ENCODE data around the gene MRPL54. TPM values are rescaled to one million over a fixed set of nuclear protein-coding genes. Genes with fewer than 3 reads are reported as not detected.
"Not testable (repeated sequence)": the region's sequence is repeated elsewhere in the genome, so short reads cannot be mapped to it uniquely, and the experiment has no call there.

The MRPL54 gene
- total RNA-seq, 1 donor from 2014 or later: 27.3 TPM

DNA sequence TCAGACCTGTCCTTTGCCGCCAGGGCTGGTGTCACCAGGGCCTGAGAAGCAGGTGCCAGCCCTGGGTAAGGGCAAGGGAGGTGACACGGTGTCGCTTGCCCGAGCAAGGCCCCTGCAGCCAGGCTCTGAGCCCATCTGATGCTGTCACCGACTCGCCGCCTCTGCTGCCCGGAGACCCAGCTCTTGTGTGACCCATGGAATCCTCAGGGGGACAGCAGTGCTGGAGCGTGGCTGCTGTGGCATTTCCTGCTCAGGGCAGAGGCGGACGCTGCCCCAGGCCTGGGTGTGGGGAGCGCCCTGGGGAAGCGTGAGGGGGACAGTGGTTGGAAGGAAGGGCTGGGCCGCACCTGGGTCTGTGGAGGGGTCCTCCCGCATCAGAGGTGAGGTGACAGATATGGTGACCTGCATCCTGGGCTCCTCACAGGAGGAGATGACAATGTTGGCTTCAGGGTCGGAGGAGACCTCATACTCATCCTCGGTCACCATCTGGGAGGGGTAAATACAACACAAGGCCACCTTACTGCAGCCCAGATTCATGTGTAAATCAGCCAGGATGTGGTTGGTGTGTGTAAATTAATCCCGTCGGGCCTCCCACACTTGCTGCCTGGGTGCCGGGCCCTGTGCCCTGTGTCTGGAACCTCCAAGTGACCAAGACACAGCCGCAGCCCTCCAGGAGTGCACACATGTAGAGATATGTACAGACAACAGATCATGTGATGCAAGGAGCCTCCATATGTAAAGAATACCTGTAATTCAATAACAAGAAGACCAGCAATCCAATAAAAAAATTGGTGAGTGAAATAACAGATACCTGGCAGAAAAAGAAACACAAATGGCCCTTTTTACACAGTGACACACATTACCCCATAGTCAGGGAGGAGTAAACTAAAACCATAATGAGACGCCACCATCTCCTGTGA is 51.3 kb downstream of the MRPL54 start:
- DNase-seq: no peak

DNA sequence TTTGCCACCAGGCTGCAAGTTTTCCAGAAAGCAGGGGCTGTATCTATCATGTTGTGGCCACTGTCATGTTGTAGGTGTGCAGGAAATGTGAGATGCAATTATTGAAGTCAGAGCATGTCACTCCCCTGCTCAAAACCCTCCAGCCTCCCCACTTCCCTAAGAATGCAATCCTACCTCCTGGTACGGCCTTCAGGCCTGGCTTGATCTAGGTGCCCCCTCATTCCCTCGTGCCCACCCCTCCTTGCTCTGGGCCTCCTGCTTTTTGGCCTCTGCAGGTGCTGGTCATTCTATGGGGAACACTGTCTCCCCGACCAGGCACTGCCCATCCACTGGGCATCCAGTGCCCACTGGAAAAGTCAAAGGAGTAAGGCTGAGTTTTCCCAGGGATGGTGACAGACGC is 52.2 kb downstream of the MRPL54 start:
- DNase-seq: no peak

GRCh38 chr19:3816148-3816547 is 53.7 kb downstream of the MRPL54 start:
- not testable (repeated sequence) for DNase-seq

DNA sequence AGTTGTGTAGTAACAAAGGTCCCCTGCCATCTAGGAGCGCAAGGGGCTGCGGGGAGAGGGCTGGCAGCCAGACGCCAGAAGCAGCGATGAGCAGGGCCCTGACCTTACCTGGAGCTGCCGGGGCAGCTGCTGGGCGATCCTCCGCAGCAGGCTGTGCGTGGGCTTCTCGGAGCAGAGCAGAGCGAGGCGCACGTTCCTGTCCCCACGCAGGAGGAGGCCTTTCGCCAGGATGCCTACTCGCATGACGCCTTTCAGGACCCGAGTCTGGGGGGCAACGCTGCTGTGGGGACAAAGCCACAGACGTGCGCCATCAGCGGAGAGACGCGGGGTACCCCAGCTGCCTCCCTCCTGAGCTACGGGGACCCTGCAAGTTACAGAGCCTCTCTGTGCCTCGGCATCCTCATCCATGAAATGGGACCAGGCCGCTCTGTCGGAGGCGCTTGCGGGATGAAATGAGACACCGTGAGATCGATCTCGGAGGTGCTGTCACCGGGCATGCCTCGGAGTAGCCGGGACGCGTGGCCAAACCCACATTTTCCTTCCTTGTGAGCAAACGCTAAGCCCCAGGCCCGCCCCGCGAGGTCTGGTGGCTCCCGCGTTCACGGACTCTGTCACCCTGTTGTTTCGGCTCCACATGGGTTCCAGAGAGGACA is 54.2 kb downstream of the MRPL54 start:
- no peak for DNase-seq

Small RNA genes within 50 kb of the gene (small RNA-seq; reads per million reads assigned to genes)
- not detected for gene AC005777.1 (ENCODE audit: low replicate concordance)

Other genes starting within 250 kb of the MRPL54 start
- gene TEKTIP1, start 223.5 kb upstream of the MRPL54 start, total RNA-seq: not detected
- 23.6 TPM for gene MFSD12, start 205.1 kb upstream of the MRPL54 start, total RNA-seq
- 44.1 TPM for gene HMG20B, start 189.7 kb upstream of the MRPL54 start, total RNA-seq
- 0.20 TPM for gene GIPC3, start 177.2 kb upstream of the MRPL54 start, total RNA-seq
- gene TBXA2R, start 155.8 kb upstream of the MRPL54 start, total RNA-seq: 1.2 TPM
- gene CACTIN, start 135.9 kb upstream of the MRPL54 start, total RNA-seq: 12.8 TPM
- 8.9 TPM for gene PIP5K1C, start 62.2 kb upstream of the MRPL54 start, total RNA-seq
- gene TJP3, start 54.3 kb upstream of the MRPL54 start, total RNA-seq: 1.2 TPM
- gene APBA3, start 990 bp upstream of the MRPL54 start, total RNA-seq: 14.6 TPM
- not detected for gene RAX2, start 9.5 kb downstream of the MRPL54 start, total RNA-seq
- 0.99 TPM for gene MATK, start 23.7 kb downstream of the MRPL54 start, total RNA-seq
- gene ZFR2, start 106.4 kb downstream of the MRPL54 start, total RNA-seq: 0.30 TPM
- gene ATCAY, start 118.0 kb downstream of the MRPL54 start, total RNA-seq: 0.20 TPM
- 3.6 TPM for gene NMRK2, start 170.4 kb downstream of the MRPL54 start, total RNA-seq
- gene DAPK3, start 208.4 kb downstream of the MRPL54 start, total RNA-seq: 52.5 TPM
- 1,711 TPM for gene EEF2, start 222.8 kb downstream of the MRPL54 start, total RNA-seq
- gene PIAS4, start 245.1 kb downstream of the MRPL54 start, total RNA-seq: 22.9 TPM